ENCODE measurements around the gene MIDN.

The MIDN gene

DNA sequence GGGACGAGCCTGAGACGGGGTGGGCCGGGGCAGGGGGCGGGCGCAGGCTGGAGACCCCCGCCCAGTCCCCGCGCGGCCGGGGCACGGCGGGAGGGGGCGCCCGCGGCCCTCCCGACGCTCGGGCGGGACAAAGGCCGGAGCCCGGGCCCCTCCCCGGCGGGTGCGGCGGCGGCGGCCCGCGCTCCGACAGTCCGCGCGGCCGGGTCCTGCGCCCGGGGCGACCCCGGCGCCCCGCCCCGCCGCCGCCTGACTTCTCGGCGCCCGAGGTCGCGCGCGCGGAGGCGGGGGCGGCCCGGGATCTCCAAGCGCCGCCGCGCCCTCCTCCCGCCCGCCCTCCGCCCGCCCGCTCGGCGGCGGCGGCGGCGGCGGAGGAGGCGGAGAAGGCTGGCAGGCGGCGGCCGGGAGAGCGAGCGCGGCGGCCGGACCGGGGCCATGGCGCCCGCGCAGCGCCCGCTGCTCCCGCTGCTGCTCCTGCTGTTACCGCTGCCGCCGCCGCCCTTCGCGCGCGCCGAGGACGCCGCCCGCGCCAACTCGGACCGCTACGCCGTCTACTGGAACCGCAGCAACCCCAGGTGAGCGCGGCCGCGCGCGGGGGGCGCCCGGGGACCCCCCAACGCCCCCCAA is 37.5 kb downstream of the MIDN start, which contains the start of gene EFNA2:
EFNA2 (plus strand) TSS at position 137 of the 624 bp plus-strand sequence; CDS start at position 433, 296 bp downstream.
- Histone ChIP-seq H3K4me3 (ENCODE audit: insufficient read length, low read depth) (peak within 1 kb of the TSS; percentile 78), H3K9ac (ENCODE audit: insufficient read length, low read depth) (peak within 1 kb of the TSS; percentile 89)
- TF ChIP-seq ZNF274 (IDR thresholded peaks at IDR 0.05; ENCODE audit: low read depth, low read length) (no peak), YY1 (IDR thresholded peaks at IDR 0.05; ENCODE audit: insufficient read depth, insufficient read length) (no peak), SUZ12 (IDR thresholded peaks at IDR 0.05; ENCODE audit: extremely low read depth, insufficient read depth, insufficient read length) (no peak)

GRCh38 chr19:1286487-1287353 is 38.3 kb downstream of the MIDN start:
- DNase-seq (ENCODE audit: low read depth, low spot score): no peak

More for the DNA sequence above, 37.5 kb downstream of the MIDN start, which contains the start of gene EFNA2:
- no peak for DNase-seq (ENCODE audit: low read depth, low spot score)
- Histone ChIP-seq H3K27me3 (ENCODE audit: insufficient read depth, insufficient read length) (peaks cover 10% of the 10 kb centered on the region), H3K36me3 (ENCODE audit: insufficient read depth, insufficient read length, low read length) (peaks cover 2% of the 10 kb centered on the region), H3K9me3 (ENCODE audit: insufficient read depth, low read length) (no peaks in the 10 kb centered on the region), H3K4me1 (ENCODE audit: insufficient read depth, insufficient read length) (peaks cover 32% of the 10 kb centered on the region)

DNA sequence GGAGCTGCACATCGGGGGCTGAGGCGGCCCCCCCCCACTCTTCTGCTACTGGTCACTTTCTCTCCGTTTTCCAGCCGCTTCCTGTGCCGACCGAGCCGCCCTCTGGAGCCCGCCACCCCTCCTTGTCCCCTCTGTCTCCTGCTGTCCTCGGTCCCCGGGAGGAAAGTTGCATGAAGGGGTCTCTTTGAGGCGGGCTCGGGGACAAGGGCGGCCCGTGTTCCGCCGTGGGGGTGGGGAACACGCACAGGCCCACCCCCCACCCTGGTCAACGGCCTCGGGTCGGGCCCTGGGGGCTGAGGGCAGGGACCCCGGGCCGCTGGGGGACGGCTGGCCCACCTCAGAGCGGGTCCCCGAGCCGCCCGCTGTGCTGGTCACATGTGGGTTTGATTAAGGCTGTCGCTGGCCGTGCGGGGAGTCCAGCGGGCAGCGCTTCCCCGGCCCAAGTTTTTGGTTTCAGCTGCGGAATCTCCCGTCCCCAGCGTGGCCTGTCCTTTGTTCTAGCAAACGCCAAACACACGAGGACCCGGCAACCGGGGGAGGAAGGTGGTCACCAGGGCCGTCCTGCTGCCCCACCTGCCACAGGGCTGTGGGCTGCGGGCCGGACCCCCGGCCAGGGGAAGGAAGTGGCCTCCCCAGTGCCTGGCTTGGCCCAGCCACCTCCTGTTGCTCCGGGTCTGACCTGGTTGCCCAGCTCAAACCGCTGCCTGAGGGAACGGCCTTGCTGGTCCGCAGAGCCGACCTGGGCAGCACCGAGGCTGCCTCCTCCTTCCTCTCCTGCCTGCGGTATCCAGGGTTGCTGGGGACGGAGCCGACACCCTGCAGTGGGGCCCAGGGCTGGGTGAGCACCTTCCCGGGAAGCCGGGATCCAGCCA is 39.2 kb downstream of the MIDN start:
- no peaks in the 10 kb centered on the region for H3K9me3 ChIP-seq (ENCODE audit: insufficient read depth, low read length)
- DNase-seq (ENCODE audit: low read depth, low spot score): no peak
- peak overlapping the region; percentile 89 for H3K9ac ChIP-seq (ENCODE audit: insufficient read length, low read depth)
- H3K36me3 ChIP-seq (ENCODE audit: insufficient read depth, insufficient read length, low read length): peaks cover 3% of the 10 kb centered on the region
- H3K4me3 ChIP-seq (ENCODE audit: insufficient read length, low read depth): no peak overlapping the region
- H3K27me3 ChIP-seq (ENCODE audit: insufficient read depth, insufficient read length): peaks cover 10% of the 10 kb centered on the region
- TF ChIP-seq ZNF274 (IDR thresholded peaks at IDR 0.05; ENCODE audit: low read depth, low read length) (no peak), SUZ12 (IDR thresholded peaks at IDR 0.05; ENCODE audit: extremely low read depth, insufficient read depth, insufficient read length) (no peak), YY1 (IDR thresholded peaks at IDR 0.05; ENCODE audit: insufficient read depth, insufficient read length) (no peak)
- H3K4me1 ChIP-seq (ENCODE audit: insufficient read depth, insufficient read length): peaks cover 43% of the 10 kb centered on the region

More at GRCh38 chr19:1286487-1287353, 38.3 kb downstream of the MIDN start:
- no peaks in the 10 kb centered on the region for H3K9me3 ChIP-seq (ENCODE audit: insufficient read depth, low read length)
- peaks cover 10% of the 10 kb centered on the region for H3K27me3 ChIP-seq (ENCODE audit: insufficient read depth, insufficient read length)
- no peaks in the 10 kb centered on the region for H3K36me3 ChIP-seq (ENCODE audit: insufficient read depth, insufficient read length, low read length)
- peak overlapping the region; percentile 78 for H3K4me3 ChIP-seq (ENCODE audit: insufficient read length, low read depth)
- TF ChIP-seq ZNF274 (IDR thresholded peaks at IDR 0.05; ENCODE audit: low read depth, low read length) (no peak), YY1 (IDR thresholded peaks at IDR 0.05; ENCODE audit: insufficient read depth, insufficient read length) (no peak), SUZ12 (IDR thresholded peaks at IDR 0.05; ENCODE audit: extremely low read depth, insufficient read depth, insufficient read length) (no peak)
- peaks cover 40% of the 10 kb centered on the region for H3K4me1 ChIP-seq (ENCODE audit: insufficient read depth, insufficient read length)
- peak overlapping the region; percentile 89 for H3K9ac ChIP-seq (ENCODE audit: insufficient read length, low read depth)

- H3K9ac ChIP-seq (ENCODE audit: insufficient read length, low read depth): no peak overlapping the region
- no peak for DNase-seq (ENCODE audit: low read depth, low spot score)
- H3K4me3 ChIP-seq (ENCODE audit: insufficient read length, low read depth): no peak overlapping the region
- TF ChIP-seq SUZ12 (IDR thresholded peaks at IDR 0.05; ENCODE audit: extremely low read depth, insufficient read depth, insufficient read length) (no peak), ZNF274 (IDR thresholded peaks at IDR 0.05; ENCODE audit: low read depth, low read length) (no peak), YY1 (IDR thresholded peaks at IDR 0.05; ENCODE audit: insufficient read depth, insufficient read length) (no peak)
- H3K27me3 ChIP-seq (ENCODE audit: insufficient read depth, insufficient read length): peaks cover 10% of the 10 kb centered on the region
- H3K9me3 ChIP-seq (ENCODE audit: insufficient read depth, low read length): no peaks in the 10 kb centered on the region
- H3K4me1 ChIP-seq (ENCODE audit: insufficient read depth, insufficient read length): peaks cover 40% of the 10 kb centered on the region
- H3K36me3 ChIP-seq (ENCODE audit: insufficient read depth, insufficient read length, low read length): peaks cover 5% of the 10 kb centered on the region
These were observed 39.8 kb downstream of the MIDN start for GRCh38 chr19:1288226-1288612.

DNA sequence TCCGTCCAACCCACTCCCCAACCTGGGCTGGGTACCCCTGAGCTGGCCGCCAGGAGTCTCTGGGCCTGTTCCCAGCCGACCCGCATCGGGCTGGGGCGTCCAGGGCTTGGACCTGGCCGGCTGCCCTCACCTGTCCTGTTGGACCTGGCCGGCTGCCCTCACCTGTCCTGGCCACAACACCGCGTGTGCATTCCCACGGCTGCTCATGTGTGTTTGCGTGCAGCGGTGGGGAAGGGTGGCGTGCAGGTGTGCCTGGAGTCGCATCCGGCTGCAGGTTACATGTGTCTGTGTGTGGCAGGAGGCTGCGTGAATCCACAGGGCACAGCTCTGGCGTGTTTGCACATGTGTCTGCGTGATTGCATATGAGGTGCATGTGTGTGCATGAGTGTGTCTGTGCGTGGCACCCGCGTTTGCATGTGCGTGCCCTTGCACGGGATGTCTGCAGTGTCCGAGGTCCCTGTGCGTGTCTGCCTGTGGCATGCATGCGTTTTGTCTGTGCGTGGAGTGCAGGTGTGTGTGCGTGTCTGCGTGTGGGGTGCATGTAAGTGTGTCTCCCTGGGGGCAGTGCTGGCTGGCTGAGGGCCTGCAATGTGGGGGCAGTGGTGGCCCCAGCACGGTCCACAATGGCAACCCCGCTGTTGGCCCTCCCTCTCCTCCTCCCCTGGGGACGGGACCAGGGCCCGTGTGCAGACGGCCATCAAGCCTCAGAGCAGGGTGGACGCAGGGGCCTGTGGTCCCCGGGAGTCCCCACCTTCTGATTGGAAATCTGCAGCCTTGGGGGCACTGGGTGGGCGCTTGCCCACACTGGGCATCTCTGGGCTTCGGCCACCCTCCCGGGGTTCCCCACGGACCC is 40.7 kb downstream of the MIDN start:
- peaks cover 8% of the 10 kb centered on the region for H3K36me3 ChIP-seq (ENCODE audit: insufficient read depth, insufficient read length, low read length)
- H3K9ac ChIP-seq (ENCODE audit: insufficient read length, low read depth): no peak overlapping the region
- no peaks in the 10 kb centered on the region for H3K9me3 ChIP-seq (ENCODE audit: insufficient read depth, low read length)
- peaks cover 10% of the 10 kb centered on the region for H3K27me3 ChIP-seq (ENCODE audit: insufficient read depth, insufficient read length)
- TF ChIP-seq YY1 (IDR thresholded peaks at IDR 0.05; ENCODE audit: insufficient read depth, insufficient read length) (no peak), ZNF274 (IDR thresholded peaks at IDR 0.05; ENCODE audit: low read depth, low read length) (no peak), SUZ12 (IDR thresholded peaks at IDR 0.05; ENCODE audit: extremely low read depth, insufficient read depth, insufficient read length) (no peak)
- peaks cover 37% of the 10 kb centered on the region for H3K4me1 ChIP-seq (ENCODE audit: insufficient read depth, insufficient read length)
- no peak overlapping the region for H3K4me3 ChIP-seq (ENCODE audit: insufficient read length, low read depth)
- no peak for DNase-seq (ENCODE audit: low read depth, low spot score)

- Histone ChIP-seq H3K9ac (ENCODE audit: insufficient read length, low read depth) (no peak overlapping the region), H3K4me1 (ENCODE audit: insufficient read depth, insufficient read length) (peaks cover 36% of the 10 kb centered on the region), H3K4me3 (ENCODE audit: insufficient read length, low read depth) (no peak overlapping the region), H3K36me3 (ENCODE audit: insufficient read depth, insufficient read length, low read length) (peaks cover 8% of the 10 kb centered on the region), H3K27me3 (ENCODE audit: insufficient read depth, insufficient read length) (peaks cover 7% of the 10 kb centered on the region), H3K9me3 (ENCODE audit: insufficient read depth, low read length) (no peaks in the 10 kb centered on the region)
- DNase-seq (ENCODE audit: low read depth, low spot score): no peak
- TF ChIP-seq SUZ12 (IDR thresholded peaks at IDR 0.05; ENCODE audit: extremely low read depth, insufficient read depth, insufficient read length): no peak
- no peak for TF ChIP-seq YY1 (IDR thresholded peaks at IDR 0.05; ENCODE audit: insufficient read depth, insufficient read length)
- TF ChIP-seq ZNF274 (IDR thresholded peaks at IDR 0.05; ENCODE audit: low read depth, low read length): no peak
These were observed 41.3 kb downstream of the MIDN start for GRCh38 chr19:1289686-1290025.
